GM12864 (cell line): ENCODE measurements around the gene CHRDL2.

Experiments
- DNase-seq: peaks from one replicate; pipeline ENCODE4 v3.0.0-alpha.2; 2011; ENCODE audit warnings: low read depth
- H3K4me3 ChIP-seq: 2 replicates; pipeline ENCODE4 v1.5.1; 2011; ENCODE audit warnings: mild to moderate bottlenecking, low read depth, low read length, control low read depth
- CTCF ChIP-seq: IDR thresholded peaks from 2 replicates; pipeline ENCODE4 v1.5.1; 2011; ENCODE audit warnings: low read depth, mild to moderate bottlenecking, moderate library complexity, low read length, control low read depth, inconsistent platforms; ENCODE audit errors: missing control alignments

CHRDL2 gene

GRCh38 chr11:74696500-74696899 is 34.7 kb downstream of the CHRDL2 start:
- no peak overlapping the region for H3K4me3 ChIP-seq
- DNase-seq, result no peak
- no peak for TF ChIP-seq CTCF

- no peak overlapping the region for H3K4me3 ChIP-seq
- DNase-seq, result no peak
- no peak for TF ChIP-seq CTCF
These were observed 35.4 kb downstream of the CHRDL2 start for GRCh38 chr11:74695705-74696280.

GRCh38 chr11:74694136-74694930 is 36.9 kb downstream of the CHRDL2 start:
- DNase-seq, result no peak
- TF ChIP-seq CTCF, result peak; percentile 7
- no peak overlapping the region for H3K4me3 ChIP-seq

- DNase-seq, result no peak
- H3K4me3 ChIP-seq, result no peak overlapping the region
- TF ChIP-seq CTCF, result no peak
These were observed 37.7 kb downstream of the CHRDL2 start for GRCh38 chr11:74693531-74693930.

GRCh38 chr11:74691755-74692154 is 39.5 kb downstream of the CHRDL2 start:
- DNase-seq, result no peak
- no peak for TF ChIP-seq CTCF
- H3K4me3 ChIP-seq, result no peak overlapping the region

- TF ChIP-seq CTCF, result no peak
- no peak for DNase-seq
- no peak overlapping the region for H3K4me3 ChIP-seq
These were observed 41.6 kb downstream of the CHRDL2 start for GRCh38 chr11:74689666-74690065.
